ENCODE results near the gene DOCK4.

DOCK4 gene

DNA sequence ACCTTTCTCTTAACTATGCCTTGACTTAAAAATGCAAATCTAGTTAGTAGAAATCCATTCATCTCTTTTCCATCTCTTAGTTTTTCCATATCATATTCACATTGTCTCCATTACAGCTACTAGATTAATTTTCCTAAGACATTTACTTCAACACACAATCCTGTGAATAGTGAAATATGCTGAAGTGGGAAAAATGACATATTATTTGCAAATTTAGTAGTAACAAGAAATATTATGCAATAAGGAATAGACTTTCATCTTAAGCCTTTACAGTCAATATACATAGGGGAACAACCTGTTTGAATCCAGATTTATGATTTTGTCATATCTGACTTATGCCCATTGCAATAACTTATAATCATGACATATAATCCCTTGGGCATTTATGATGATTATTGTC lies 366.9 kb downstream of the DOCK4 start:
- Histone ChIP-seq H3K4me1 (ENCODE audit: control insufficient read depth, insufficient read depth, low read depth, low read length) (no peaks in the 10 kb centered on the region), H3K27ac (ENCODE audit: low read length, poor library complexity, severe bottlenecking) (no peak overlapping the region), H3K23ac (ENCODE audit: low read length in 2 of 2) (no peak overlapping the region), H3K9ac (ENCODE audit: low read length) (no peak overlapping the region), H3K4me2 (ENCODE audit: low read length, poor library complexity, severe bottlenecking) (no peak overlapping the region), H3K4ac (ENCODE audit: low read depth in 1 of 2, low read length in 2 of 2) (no peak overlapping the region), H3K14ac (ENCODE audit: low read length in 2 of 2) (no peak overlapping the region), H3K27me3 (ENCODE audit: control insufficient read depth in 1 of 2, insufficient read depth in 1 of 2, low read length in 2 of 2) (no peaks in the 10 kb centered on the region), H2BK12ac (ENCODE audit: low read length in 2 of 2) (no peak overlapping the region), H2AK5ac (ENCODE audit: low read length, severe bottlenecking) (no peak overlapping the region), H3K4me3 (ENCODE audit: insufficient read depth in 1 of 2, low read depth in 1 of 2, low read length in 2 of 2) (no peak overlapping the region), H3K36me3 (ENCODE audit: control insufficient read depth in 1 of 2, insufficient read depth in 2 of 2, low read depth in 1 of 2, low read length in 2 of 2) (peaks cover 7 to 9% of the 10 kb centered on the region in 2 experiments), H2BK120ac (ENCODE audit: low read depth, low read length) (no peak overlapping the region), H4K91ac (ENCODE audit: low read length) (no peak overlapping the region), H2BK15ac (ENCODE audit: low read depth, poor library complexity, severe bottlenecking) (no peak overlapping the region), H3K9me3 (ENCODE audit: control insufficient read depth, low read length) (no peaks in the 10 kb centered on the region), H3K18ac (ENCODE audit: low read depth in 1 of 2, low read length in 2 of 2) (no peak overlapping the region), H3K79me1 (replicated peaks; ENCODE audit: low read length, poor library complexity, severe bottlenecking) (no peaks in the 10 kb centered on the region), H2AFZ (ENCODE audit: low read depth, low read length) (no peak overlapping the region), H4K8ac (ENCODE audit: low read length) (no peak overlapping the region), H2BK5ac (ENCODE audit: low read depth, low read length, poor library complexity, severe bottlenecking) (no peak overlapping the region)
- DNase-seq, result no peak

DNA sequence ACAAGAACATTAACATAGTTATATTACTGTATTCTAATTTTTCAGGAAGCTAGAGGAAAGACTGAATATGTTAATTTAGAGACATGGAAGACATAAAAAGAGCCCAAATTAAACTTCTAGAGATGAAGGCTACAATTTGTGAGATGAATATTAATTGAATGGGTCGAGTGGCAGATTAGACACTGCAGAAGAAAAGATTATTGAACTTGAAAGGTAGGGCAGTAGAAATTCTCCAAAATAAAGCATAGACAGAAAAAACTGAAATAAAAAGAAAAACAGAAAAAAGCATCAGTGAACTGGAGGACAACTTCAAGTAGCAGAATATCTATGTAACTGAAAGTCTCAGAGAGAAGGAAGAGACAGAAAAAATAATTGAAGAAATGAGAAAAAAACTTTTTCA lies 369.6 kb downstream of the DOCK4 start:
- no peak overlapping the region for H3K27ac ChIP-seq (ENCODE audit: low read length, poor library complexity, severe bottlenecking)
- no peak overlapping the region for H4K91ac ChIP-seq (ENCODE audit: low read length)
- no peak overlapping the region for H3K23ac ChIP-seq (ENCODE audit: low read length in 2 of 2)
- H3K36me3 ChIP-seq (ENCODE audit: control insufficient read depth in 1 of 2, insufficient read depth in 2 of 2, low read depth in 1 of 2, low read length in 2 of 2), result peaks cover 0 to 6% of the 10 kb centered on the region in 2 experiments
- no peak overlapping the region for H2BK15ac ChIP-seq (ENCODE audit: low read depth, poor library complexity, severe bottlenecking)
- no peaks in the 10 kb centered on the region for H3K27me3 ChIP-seq (ENCODE audit: control insufficient read depth in 1 of 2, insufficient read depth in 1 of 2, low read length in 2 of 2)
- H3K14ac ChIP-seq (ENCODE audit: low read length in 2 of 2), result no peak overlapping the region
- H3K4me1 ChIP-seq (ENCODE audit: control insufficient read depth, insufficient read depth, low read depth, low read length), result no peaks in the 10 kb centered on the region
- no peak overlapping the region for H3K9ac ChIP-seq (ENCODE audit: low read length)
- no peak overlapping the region for H2AFZ ChIP-seq (ENCODE audit: low read depth, low read length)
- no peak overlapping the region for H3K4me2 ChIP-seq (ENCODE audit: low read length, poor library complexity, severe bottlenecking)
- no peak for DNase-seq
- WGBS, result 80% methylated on average over 1 of the region's 1 CpG
- no peak overlapping the region for H2BK120ac ChIP-seq (ENCODE audit: low read depth, low read length)
- no peak overlapping the region for H4K8ac ChIP-seq (ENCODE audit: low read length)
- H3K9me3 ChIP-seq (ENCODE audit: control insufficient read depth, low read length), result no peaks in the 10 kb centered on the region
- no peak overlapping the region for H3K4ac ChIP-seq (ENCODE audit: low read depth in 1 of 2, low read length in 2 of 2)
- H2BK12ac ChIP-seq (ENCODE audit: low read length in 2 of 2), result no peak overlapping the region
- no peak overlapping the region for H2BK5ac ChIP-seq (ENCODE audit: low read depth, low read length, poor library complexity, severe bottlenecking)
- H3K79me1 ChIP-seq (replicated peaks; ENCODE audit: low read length, poor library complexity, severe bottlenecking), result peaks cover under 1% of the 10 kb centered on the region
- H3K4me3 ChIP-seq (ENCODE audit: insufficient read depth in 1 of 2, low read depth in 1 of 2, low read length in 2 of 2), result no peak overlapping the region
- H2AK5ac ChIP-seq (ENCODE audit: low read length, severe bottlenecking), result no peak overlapping the region
- H3K18ac ChIP-seq (ENCODE audit: low read depth in 1 of 2, low read length in 2 of 2), result no peak overlapping the region

DNA sequence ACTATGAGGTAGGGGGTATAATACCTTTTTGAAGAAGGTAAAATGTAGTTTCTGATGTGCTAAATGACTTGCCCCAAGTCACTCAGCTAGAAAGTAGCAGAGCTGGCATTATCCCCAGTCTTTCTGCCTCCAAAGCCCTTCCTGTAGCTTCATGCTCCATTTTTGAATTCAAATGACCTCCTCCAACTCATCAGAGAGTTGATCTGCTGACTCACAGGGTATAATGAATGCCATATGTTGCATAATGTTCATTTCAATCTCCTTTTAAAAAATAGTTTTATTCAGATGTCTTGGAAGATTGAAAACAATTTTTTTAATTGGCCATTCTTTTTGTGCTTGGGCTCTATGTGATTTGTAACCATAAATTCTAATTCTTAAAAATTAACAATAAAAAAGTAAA lies 371.1 kb downstream of the DOCK4 start:
- no peak overlapping the region for H3K14ac ChIP-seq (ENCODE audit: low read length in 2 of 2)
- no peak overlapping the region for H2BK12ac ChIP-seq (ENCODE audit: low read length in 2 of 2)
- H3K9ac ChIP-seq (ENCODE audit: low read length), result peak overlapping the region; percentile 30
- H3K23ac ChIP-seq (ENCODE audit: low read length in 2 of 2), result no peak overlapping the region
- no peak for DNase-seq
- H2BK15ac ChIP-seq (ENCODE audit: low read depth, poor library complexity, severe bottlenecking), result no peak overlapping the region
- H4K91ac ChIP-seq (ENCODE audit: low read length), result no peak overlapping the region
- H3K4me3 ChIP-seq (ENCODE audit: insufficient read depth in 1 of 2, low read depth in 1 of 2, low read length in 2 of 2), result no peak overlapping the region
- H3K4ac ChIP-seq (ENCODE audit: low read depth in 1 of 2, low read length in 2 of 2), result no peak overlapping the region
- no peak overlapping the region for H2AFZ ChIP-seq (ENCODE audit: low read depth, low read length)
- no peaks in the 10 kb centered on the region for H3K4me1 ChIP-seq (ENCODE audit: control insufficient read depth, insufficient read depth, low read depth, low read length)
- H3K27me3 ChIP-seq (ENCODE audit: control insufficient read depth in 1 of 2, insufficient read depth in 1 of 2, low read length in 2 of 2), result no peaks in the 10 kb centered on the region
- H2AK5ac ChIP-seq (ENCODE audit: low read length, severe bottlenecking), result no peak overlapping the region
- no peak overlapping the region for H4K8ac ChIP-seq (ENCODE audit: low read length)
- H3K18ac ChIP-seq (ENCODE audit: low read depth in 1 of 2, low read length in 2 of 2), result no peak overlapping the region
- H3K9me3 ChIP-seq (ENCODE audit: control insufficient read depth, low read length), result no peaks in the 10 kb centered on the region
- H3K79me1 ChIP-seq (replicated peaks; ENCODE audit: low read length, poor library complexity, severe bottlenecking), result peaks cover 2% of the 10 kb centered on the region
- H2BK5ac ChIP-seq (ENCODE audit: low read depth, low read length, poor library complexity, severe bottlenecking), result no peak overlapping the region
- H3K4me2 ChIP-seq (ENCODE audit: low read length, poor library complexity, severe bottlenecking), result no peak overlapping the region
- no peak overlapping the region for H2BK120ac ChIP-seq (ENCODE audit: low read depth, low read length)
- H3K36me3 ChIP-seq (ENCODE audit: control insufficient read depth in 1 of 2, insufficient read depth in 2 of 2, low read depth in 1 of 2, low read length in 2 of 2), result peaks cover 0 to 6% of the 10 kb centered on the region in 2 experiments
- no peak overlapping the region for H3K27ac ChIP-seq (ENCODE audit: low read length, poor library complexity, severe bottlenecking)

DNA sequence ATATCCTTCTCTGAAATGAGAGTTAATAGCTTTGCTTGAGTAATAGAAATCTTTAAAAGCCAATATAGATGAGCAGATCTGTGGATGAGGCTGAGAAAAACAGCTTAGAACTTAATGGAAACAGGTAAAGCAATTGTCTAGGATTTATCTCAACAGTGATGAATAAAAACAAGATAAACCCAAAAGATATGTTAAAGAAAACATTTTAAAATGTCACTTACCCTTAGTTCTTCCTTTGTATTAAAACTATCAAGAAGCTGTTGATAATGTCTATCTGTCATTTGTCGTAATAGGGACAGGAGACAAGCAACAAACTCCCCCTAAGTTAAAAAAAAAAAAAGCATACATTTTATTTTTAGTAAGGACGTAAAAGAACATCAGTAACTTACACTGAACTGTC lies 371.8 kb downstream of the DOCK4 start:
- H3K4me2 ChIP-seq (ENCODE audit: low read length, poor library complexity, severe bottlenecking), result no peak overlapping the region
- H4K91ac ChIP-seq (ENCODE audit: low read length), result no peak overlapping the region
- DNase-seq, result no peak
- no peak overlapping the region for H2BK120ac ChIP-seq (ENCODE audit: low read depth, low read length)
- H3K9me3 ChIP-seq (ENCODE audit: control insufficient read depth, low read length), result no peaks in the 10 kb centered on the region
- no peaks in the 10 kb centered on the region for H3K27me3 ChIP-seq (ENCODE audit: control insufficient read depth in 1 of 2, insufficient read depth in 1 of 2, low read length in 2 of 2)
- H3K27ac ChIP-seq (ENCODE audit: low read length, poor library complexity, severe bottlenecking), result no peak overlapping the region
- H3K79me1 ChIP-seq (replicated peaks; ENCODE audit: low read length, poor library complexity, severe bottlenecking), result peaks cover 2% of the 10 kb centered on the region
- no peak overlapping the region for H3K9ac ChIP-seq (ENCODE audit: low read length)
- H3K4ac ChIP-seq (ENCODE audit: low read depth in 1 of 2, low read length in 2 of 2), result no peak overlapping the region
- no peak overlapping the region for H4K8ac ChIP-seq (ENCODE audit: low read length)
- no peak overlapping the region for H2BK5ac ChIP-seq (ENCODE audit: low read depth, low read length, poor library complexity, severe bottlenecking)
- H2BK15ac ChIP-seq (ENCODE audit: low read depth, poor library complexity, severe bottlenecking), result no peak overlapping the region
- no peak overlapping the region for H3K14ac ChIP-seq (ENCODE audit: low read length in 2 of 2)
- no peak overlapping the region for H2BK12ac ChIP-seq (ENCODE audit: low read length in 2 of 2)
- H3K18ac ChIP-seq (ENCODE audit: low read depth in 1 of 2, low read length in 2 of 2), result no peak overlapping the region
- no peak overlapping the region for H2AK5ac ChIP-seq (ENCODE audit: low read length, severe bottlenecking)
- H3K23ac ChIP-seq (ENCODE audit: low read length in 2 of 2), result no peak overlapping the region
- H3K4me1 ChIP-seq (ENCODE audit: control insufficient read depth, insufficient read depth, low read depth, low read length), result no peaks in the 10 kb centered on the region
- peaks cover 0 to 6% of the 10 kb centered on the region in 2 experiments for H3K36me3 ChIP-seq (ENCODE audit: control insufficient read depth in 1 of 2, insufficient read depth in 2 of 2, low read depth in 1 of 2, low read length in 2 of 2)
- 88% methylated on average over 1 of the region's 2 CpGs for WGBS
- no peak overlapping the region for H2AFZ ChIP-seq (ENCODE audit: low read depth, low read length)
- H3K4me3 ChIP-seq (ENCODE audit: insufficient read depth in 1 of 2, low read depth in 1 of 2, low read length in 2 of 2), result no peak overlapping the region
